Measurements from ENCODE around the gene USF2.

The USF2 gene

GRCh38 chr19:35273686-35274259, 5.0 kb downstream of the USF2 start:
- Histone ChIP-seq H3K4me1 (ENCODE audit: insufficient read depth, insufficient read length) (no peaks in the 10 kb centered on the region), H3K9me3 (ENCODE audit: insufficient read depth, low read length) (no peaks in the 10 kb centered on the region), H3K9ac (ENCODE audit: insufficient read length, low read depth) (no peak overlapping the region), H3K27me3 (ENCODE audit: insufficient read depth, insufficient read length) (no peaks in the 10 kb centered on the region), H3K36me3 (ENCODE audit: insufficient read depth, insufficient read length, low read length) (peaks cover 69% of the 10 kb centered on the region), H3K4me3 (ENCODE audit: insufficient read length, low read depth) (no peak overlapping the region)
- TF ChIP-seq YY1 (IDR thresholded peaks at IDR 0.05; ENCODE audit: insufficient read depth, insufficient read length) (no peak), ZNF274 (IDR thresholded peaks at IDR 0.05; ENCODE audit: low read depth, low read length) (no peak), SUZ12 (IDR thresholded peaks at IDR 0.05; ENCODE audit: extremely low read depth, insufficient read depth, insufficient read length) (no peak)
- DNase-seq (ENCODE audit: low read depth, low spot score), result no peak

GRCh38 chr19:35274323-35274722, 5.6 kb downstream of the USF2 start:
- H3K4me1 ChIP-seq (ENCODE audit: insufficient read depth, insufficient read length), result no peaks in the 10 kb centered on the region
- peaks cover 75% of the 10 kb centered on the region for H3K36me3 ChIP-seq (ENCODE audit: insufficient read depth, insufficient read length, low read length)
- no peak overlapping the region for H3K9ac ChIP-seq (ENCODE audit: insufficient read length, low read depth)
- no peaks in the 10 kb centered on the region for H3K9me3 ChIP-seq (ENCODE audit: insufficient read depth, low read length)
- no peak for DNase-seq (ENCODE audit: low read depth, low spot score)
- no peaks in the 10 kb centered on the region for H3K27me3 ChIP-seq (ENCODE audit: insufficient read depth, insufficient read length)
- TF ChIP-seq SUZ12 (IDR thresholded peaks at IDR 0.05; ENCODE audit: extremely low read depth, insufficient read depth, insufficient read length) (no peak), ZNF274 (IDR thresholded peaks at IDR 0.05; ENCODE audit: low read depth, low read length) (no peak)
- H3K4me3 ChIP-seq (ENCODE audit: insufficient read length, low read depth), result no peak overlapping the region

- no peak for DNase-seq (ENCODE audit: low read depth, low spot score)
- no peak overlapping the region for H3K9ac ChIP-seq (ENCODE audit: insufficient read length, low read depth)
- no peaks in the 10 kb centered on the region for H3K27me3 ChIP-seq (ENCODE audit: insufficient read depth, insufficient read length)
- H3K36me3 ChIP-seq (ENCODE audit: insufficient read depth, insufficient read length, low read length), result peaks cover 58% of the 10 kb centered on the region
- no peaks in the 10 kb centered on the region for H3K4me1 ChIP-seq (ENCODE audit: insufficient read depth, insufficient read length)
- H3K4me3 ChIP-seq (ENCODE audit: insufficient read length, low read depth), result no peak overlapping the region
- TF ChIP-seq ZNF274 (IDR thresholded peaks at IDR 0.05; ENCODE audit: low read depth, low read length) (no peak), SUZ12 (IDR thresholded peaks at IDR 0.05; ENCODE audit: extremely low read depth, insufficient read depth, insufficient read length) (no peak), YY1 (IDR thresholded peaks at IDR 0.05; ENCODE audit: insufficient read depth, insufficient read length) (no peak)
- no peaks in the 10 kb centered on the region for H3K9me3 ChIP-seq (ENCODE audit: insufficient read depth, low read length)
Observed at GRCh38 chr19:35276706-35277281, 8.0 kb downstream of the USF2 start.

GRCh38 chr19:35278578-35279284, 10.0 kb downstream of the USF2 start:
- TF ChIP-seq ZNF274 (IDR thresholded peaks at IDR 0.05; ENCODE audit: low read depth, low read length) (no peak), YY1 (IDR thresholded peaks at IDR 0.05; ENCODE audit: insufficient read depth, insufficient read length) (no peak), SUZ12 (IDR thresholded peaks at IDR 0.05; ENCODE audit: extremely low read depth, insufficient read depth, insufficient read length) (no peak)
- no peaks in the 10 kb centered on the region for H3K9me3 ChIP-seq (ENCODE audit: insufficient read depth, low read length)
- no peaks in the 10 kb centered on the region for H3K4me1 ChIP-seq (ENCODE audit: insufficient read depth, insufficient read length)
- no peak for DNase-seq (ENCODE audit: low read depth, low spot score)
- H3K9ac ChIP-seq (ENCODE audit: insufficient read length, low read depth), result no peak overlapping the region
- no peak overlapping the region for H3K4me3 ChIP-seq (ENCODE audit: insufficient read length, low read depth)
- no peaks in the 10 kb centered on the region for H3K27me3 ChIP-seq (ENCODE audit: insufficient read depth, insufficient read length)
- H3K36me3 ChIP-seq (ENCODE audit: insufficient read depth, insufficient read length, low read length), result peaks cover 40% of the 10 kb centered on the region

- Histone ChIP-seq H3K4me1 (ENCODE audit: insufficient read depth, insufficient read length) (no peaks in the 10 kb centered on the region), H3K27me3 (ENCODE audit: insufficient read depth, insufficient read length) (no peaks in the 10 kb centered on the region), H3K4me3 (ENCODE audit: insufficient read length, low read depth) (no peak overlapping the region), H3K36me3 (ENCODE audit: insufficient read depth, insufficient read length, low read length) (peaks cover 35% of the 10 kb centered on the region), H3K9ac (ENCODE audit: insufficient read length, low read depth) (no peak overlapping the region), H3K9me3 (ENCODE audit: insufficient read depth, low read length) (no peaks in the 10 kb centered on the region)
- no peak for DNase-seq (ENCODE audit: low read depth, low spot score)
- no peak for TF ChIP-seq YY1 (IDR thresholded peaks at IDR 0.05; ENCODE audit: insufficient read depth, insufficient read length)
Observed at GRCh38 chr19:35279374-35279773, 10.6 kb downstream of the USF2 start.

GRCh38 chr19:35279985-35280821, 11.4 kb downstream of the USF2 start:
- Histone ChIP-seq H3K36me3 (ENCODE audit: insufficient read depth, insufficient read length, low read length) (peaks cover 31% of the 10 kb centered on the region), H3K27me3 (ENCODE audit: insufficient read depth, insufficient read length) (no peaks in the 10 kb centered on the region), H3K9ac (ENCODE audit: insufficient read length, low read depth) (no peak overlapping the region), H3K4me1 (ENCODE audit: insufficient read depth, insufficient read length) (no peaks in the 10 kb centered on the region), H3K4me3 (ENCODE audit: insufficient read length, low read depth) (no peak overlapping the region), H3K9me3 (ENCODE audit: insufficient read depth, low read length) (no peaks in the 10 kb centered on the region)
- no peak for DNase-seq (ENCODE audit: low read depth, low spot score)
- TF ChIP-seq ZNF274 (IDR thresholded peaks at IDR 0.05; ENCODE audit: low read depth, low read length) (no peak), SUZ12 (IDR thresholded peaks at IDR 0.05; ENCODE audit: extremely low read depth, insufficient read depth, insufficient read length) (no peak), YY1 (IDR thresholded peaks at IDR 0.05; ENCODE audit: insufficient read depth, insufficient read length) (no peak)

GRCh38 chr19:35281303-35281702, 12.5 kb downstream of the USF2 start:
- Histone ChIP-seq H3K4me1 (ENCODE audit: insufficient read depth, insufficient read length) (no peaks in the 10 kb centered on the region), H3K9ac (ENCODE audit: insufficient read length, low read depth) (no peak overlapping the region), H3K9me3 (ENCODE audit: insufficient read depth, low read length) (no peaks in the 10 kb centered on the region), H3K36me3 (ENCODE audit: insufficient read depth, insufficient read length, low read length) (peaks cover 25% of the 10 kb centered on the region), H3K4me3 (ENCODE audit: insufficient read length, low read depth) (no peak overlapping the region), H3K27me3 (ENCODE audit: insufficient read depth, insufficient read length) (no peaks in the 10 kb centered on the region)
- no peak for DNase-seq (ENCODE audit: low read depth, low spot score)
- TF ChIP-seq ZNF274 (IDR thresholded peaks at IDR 0.05; ENCODE audit: low read depth, low read length), result no peak

Data from NT2/D1 (cell line).